SJCRH30 (cell line): ENCODE measurements around the gene ARID3C. TPM values are rescaled to one million over a fixed set of nuclear protein-coding genes. Genes with fewer than 3 reads are reported as not detected.

Experiments
- DNase-seq, 2 experiments: peaks; one replicate each; pipeline ENCODE4 v3.0.0-alpha.2; 2015 to 2020
- H3K27ac ChIP-seq: fragments of 250-450 bp; sonication (Bioruptor Pico); 2 replicates; pipeline ENCODE4 v1.5.1; 2020; ENCODE audit warnings: mild to moderate bottlenecking, moderate library complexity
- H3K27me3 ChIP-seq: fragments of 250-450 bp; sonication (Bioruptor Pico); 2 replicates; pipeline ENCODE4 v1.5.1; 2020; ENCODE audit warnings: mild to moderate bottlenecking, moderate library complexity
- H3K36me3 ChIP-seq: fragments of 250-450 bp; sonication (Bioruptor Pico); 2 replicates; pipeline ENCODE4 v1.5.1; 2020; ENCODE audit warnings: mild to moderate bottlenecking, moderate library complexity
- H3K4me1 ChIP-seq: fragments of 250-450 bp; sonication (Bioruptor Pico); 2 replicates; pipeline ENCODE4 v1.5.1; 2020; ENCODE audit warnings: mild to moderate bottlenecking, moderate library complexity
- H3K4me3 ChIP-seq: fragments of 250-450 bp; sonication (Bioruptor Pico); 2 replicates; pipeline ENCODE4 v1.5.1; 2020; ENCODE audit warnings: mild to moderate bottlenecking, moderate library complexity
- H3K9me3 ChIP-seq: fragments of 250-450 bp; sonication (Bioruptor Pico); replicated peaks from 2 replicates; pipeline ENCODE4 v1.5.1; 2020; ENCODE audit warnings: mild to moderate bottlenecking, moderate library complexity
- total RNA-seq: library from RNA; depleted of rRNA; stranded (reverse); fragments of >200 nt; shearing (Covaris generic); gene quantifications from 2 replicates; pipeline ENCODE4 v1.2.3, GENCODE V29; 2014; rRNA removed

The ARID3C gene
- total RNA-seq: 0.13 TPM in 1 of 2 replicates, not detected in the other

- Histone ChIP-seq H3K4me3 (peak within 1 kb of the TSS; percentile 23; the same call in 1 of the 2 replicates), H3K9me3 (no peaks in the 10 kb centered on the region), H3K4me1 (no peaks in the 10 kb centered on the region), H3K27me3 (peaks cover 35% of the 10 kb centered on the region), H3K36me3 (no peaks in the 10 kb centered on the region), H3K27ac (no peak within 1 kb of the TSS)
- no peak for DNase-seq
These were observed at the start of gene ARID3C for GRCh38 chr9:34628656-34629490. Gene ARID3C, minus strand, starts transcription at chr9:34629066. Its CDS starts 1,052 bp downstream, at chr9:34628014.

GRCh38 chr9:34675869-34676268, 47.0 kb upstream of the ARID3C start:
- Histone ChIP-seq H3K36me3 (no peaks in the 10 kb centered on the region), H3K9me3 (no peaks in the 10 kb centered on the region)
- DNase-seq: no peak

GRCh38 chr9:34675048-34675714, 46.3 kb upstream of the ARID3C start:
- no peak overlapping the region for H3K27ac ChIP-seq
- H3K4me3 ChIP-seq: no peak overlapping the region
- peak; percentile 66 to 77 for DNase-seq
- H3K36me3 ChIP-seq: no peaks in the 10 kb centered on the region
- H3K9me3 ChIP-seq: no peaks in the 10 kb centered on the region
- no peaks in the 10 kb centered on the region for H3K4me1 ChIP-seq
- H3K27me3 ChIP-seq: no peaks in the 10 kb centered on the region

More at GRCh38 chr9:34675869-34676268, 47.0 kb upstream of the ARID3C start:
- no peaks in the 10 kb centered on the region for H3K4me1 ChIP-seq
- H3K27me3 ChIP-seq: no peaks in the 10 kb centered on the region
- no peak overlapping the region for H3K4me3 ChIP-seq
- H3K27ac ChIP-seq: no peak overlapping the region

- no peaks in the 10 kb centered on the region for H3K36me3 ChIP-seq
- no peaks in the 10 kb centered on the region for H3K9me3 ChIP-seq
- no peak overlapping the region for H3K4me3 ChIP-seq
- H3K27me3 ChIP-seq: no peaks in the 10 kb centered on the region
- no peak overlapping the region for H3K27ac ChIP-seq
- H3K4me1 ChIP-seq: no peaks in the 10 kb centered on the region
- no peak for DNase-seq
These were observed 45.6 kb upstream of the ARID3C start for GRCh38 chr9:34674440-34674839.

GRCh38 chr9:34671307-34671706, 42.4 kb upstream of the ARID3C start:
- no peaks in the 10 kb centered on the region for H3K27me3 ChIP-seq
- H3K4me1 ChIP-seq: no peaks in the 10 kb centered on the region
- H3K36me3 ChIP-seq: no peaks in the 10 kb centered on the region
- no peak overlapping the region for H3K4me3 ChIP-seq
- no peak for DNase-seq
- H3K9me3 ChIP-seq: no peaks in the 10 kb centered on the region
- H3K27ac ChIP-seq: no peak overlapping the region

GRCh38 chr9:34669809-34670562, 41.1 kb upstream of the ARID3C start:
- Histone ChIP-seq H3K4me1 (no peaks in the 10 kb centered on the region), H3K4me3 (no peak overlapping the region), H3K9me3 (no peaks in the 10 kb centered on the region), H3K36me3 (no peaks in the 10 kb centered on the region), H3K27me3 (no peaks in the 10 kb centered on the region), H3K27ac (no peak overlapping the region)
- DNase-seq: no peak

GRCh38 chr9:34665381-34666250, 36.8 kb upstream of the ARID3C start:
- Histone ChIP-seq H3K27me3 (no peaks in the 10 kb centered on the region), H3K36me3 (no peaks in the 10 kb centered on the region), H3K27ac (peak overlapping the region; percentile 88), H3K4me3 (peak overlapping the region; percentile 94), H3K4me1 (no peaks in the 10 kb centered on the region), H3K9me3 (no peaks in the 10 kb centered on the region)
- peak; percentile 87 to 88 for DNase-seq

GRCh38 chr9:34665067-34665380, 36.2 kb upstream of the ARID3C start:
- H3K4me1 ChIP-seq: no peaks in the 10 kb centered on the region
- H3K9me3 ChIP-seq: no peaks in the 10 kb centered on the region
- H3K4me3 ChIP-seq: peak overlapping the region; percentile 21; the same call in 1 of the 2 replicates
- DNase-seq: no peak
- H3K36me3 ChIP-seq: no peaks in the 10 kb centered on the region
- no peak overlapping the region for H3K27ac ChIP-seq
- H3K27me3 ChIP-seq: no peaks in the 10 kb centered on the region

GRCh38 chr9:34664281-34665066, 35.6 kb upstream of the ARID3C start:
- DNase-seq: peak; percentile 22 to 50
- no peaks in the 10 kb centered on the region for H3K9me3 ChIP-seq
- H3K27ac ChIP-seq: no peak overlapping the region
- H3K4me3 ChIP-seq: no peak overlapping the region
- no peaks in the 10 kb centered on the region for H3K4me1 ChIP-seq
- H3K36me3 ChIP-seq: no peaks in the 10 kb centered on the region
- no peaks in the 10 kb centered on the region for H3K27me3 ChIP-seq

- H3K4me3 ChIP-seq: no peak overlapping the region
- H3K4me1 ChIP-seq: no peaks in the 10 kb centered on the region
- H3K9me3 ChIP-seq: no peaks in the 10 kb centered on the region
- H3K36me3 ChIP-seq: no peaks in the 10 kb centered on the region
- no peaks in the 10 kb centered on the region for H3K27me3 ChIP-seq
- no peak for DNase-seq
- H3K27ac ChIP-seq: no peak overlapping the region
These were observed 34.4 kb upstream of the ARID3C start for GRCh38 chr9:34663303-34663605.

- H3K27me3 ChIP-seq: no peaks in the 10 kb centered on the region
- H3K27ac ChIP-seq: no peak within 1 kb of the TSS
- H3K36me3 ChIP-seq: no peaks in the 10 kb centered on the region
- H3K4me1 ChIP-seq: no peaks in the 10 kb centered on the region
- H3K4me3 ChIP-seq: no peak within 1 kb of the TSS
- H3K9me3 ChIP-seq: no peaks in the 10 kb centered on the region
- no peak for DNase-seq
These were observed 33.8 kb upstream of the ARID3C start, which contains the start of gene CCL27 for GRCh38 chr9:34662526-34663302. Gene CCL27, minus strand, starts transcription at chr9:34662657. Its CDS starts 24 bp downstream, at chr9:34662633.

- Histone ChIP-seq H3K36me3 (no peaks in the 10 kb centered on the region), H3K27ac (no peak overlapping the region), H3K4me1 (no peaks in the 10 kb centered on the region), H3K9me3 (no peaks in the 10 kb centered on the region), H3K27me3 (no peaks in the 10 kb centered on the region), H3K4me3 (no peak overlapping the region)
- no peak for DNase-seq
These were observed 30.9 kb upstream of the ARID3C start for GRCh38 chr9:34659592-34660253.

- Histone ChIP-seq H3K4me3 (no peak overlapping the region), H3K27ac (no peak overlapping the region), H3K9me3 (no peaks in the 10 kb centered on the region), H3K4me1 (peaks cover under 1% of the 10 kb centered on the region; the same call in 1 of the 2 replicates), H3K27me3 (no peaks in the 10 kb centered on the region), H3K36me3 (no peaks in the 10 kb centered on the region)
- no peak for DNase-seq
These were observed 29.6 kb upstream of the ARID3C start for GRCh38 chr9:34658461-34658860.
